Suprapubic skin (tissue), 4 donors: Measurements from ENCODE around the gene BGN.

ENCODE experiments used
- CTCF ChIP-seq, 2 donors: fragments of 200-600 bp in 1 of 2; fragments of 450-650 bp in 1 of 2; sonication (generic) in 1 of 2; IDR thresholded peaks; one replicate each; pipeline ENCODE4 v1.5.1; 2016 to 2019; ENCODE audit warnings: antibody characterized with exemption in 2 of 2, mild to moderate bottlenecking in 1 of 2, moderate library complexity in 1 of 2
- EP300 ChIP-seq: sonication (generic); formaldehyde crosslinking; IDR thresholded peaks from one replicate; pipeline ENCODE4 v1.6.1; 2017; ENCODE audit warnings: antibody characterized with exemption
- POLR2A ChIP-seq, 2 donors: fragments of 450-650 bp; IDR thresholded peaks; one replicate each; pipeline ENCODE4 v1.6.1; 2017; ENCODE audit warnings: antibody characterized with exemption in 2 of 2, mild to moderate bottlenecking in 2 of 2, moderate library complexity in 2 of 2
- POLR2AphosphoS5 ChIP-seq, 3 donors: sonication (generic); formaldehyde crosslinking; IDR thresholded peaks; one replicate each; pipeline ENCODE4 v1.6.1; 2017; ENCODE audit warnings: antibody characterized with exemption in 3 of 3

GRCh38 chrX:153456704-153457103 is 38.1 kb upstream of the BGN start:
- TF ChIP-seq CTCF (IDR thresholded peaks at IDR 0.05) (no peak), POLR2A (IDR thresholded peaks at IDR 0.05) (no peak), EP300 (no peak), POLR2AphosphoS5 (IDR thresholded peaks at IDR 0.05) (no peak)
